Ovary (tissue), 9 donors: ENCODE data around the gene MMP14. TPM values are rescaled to one million over a fixed set of nuclear protein-coding genes. Genes with fewer than 3 reads are reported as not detected.

Source experiments
- DNase-seq, 5 donors: peaks; one replicate each; pipeline ENCODE4 v3.0.0-alpha.2; 2019 to 2020
- H3K27ac ChIP-seq, 2 donors: fragments of 200-600 bp; one replicate each; pipeline versions ENCODE4 v1.5.1 to v1.8.0; 2019 to 2022
- H3K27me3 ChIP-seq: fragments of 200-600 bp; one replicate; pipeline ENCODE4 v1.8.0; 2022
- H3K36me3 ChIP-seq: fragments of 200-600 bp; sonication (generic); one replicate; pipeline ENCODE4 v1.5.1; 2019
- H3K4me1 ChIP-seq: one replicate; pipeline ENCODE4 v1.8.1; 2013; ENCODE audit warnings: mild to moderate bottlenecking, moderate library complexity; ENCODE audit not compliant: insufficient read depth
- H3K4me3 ChIP-seq: fragments of 200-600 bp; sonication (generic); one replicate; pipeline ENCODE4 v1.5.1; 2017
- H3K9me3 ChIP-seq, 2 donors: fragments of 200-600 bp in 1 of 2; sonication (generic) in 1 of 2; one replicate each; pipeline versions ENCODE4 v1.5.1 to v1.8.1; 2013 to 2019; ENCODE audit warnings: mild to moderate bottlenecking in 1 of 2, moderate library complexity in 1 of 2
- CTCF ChIP-seq, 3 donors: fragments of 450-650 bp in 2 of 3; fragments of 200-600 bp in 1 of 3; IDR thresholded peaks; one replicate each; pipeline versions ENCODE4 v1.5.1 to v1.8.0; 2016 to 2022; ENCODE audit warnings: antibody characterized with exemption in 3 of 3, mild to moderate bottlenecking in 1 of 3
- EP300 ChIP-seq: sonication (generic); formaldehyde crosslinking; IDR thresholded peaks from one replicate; pipeline ENCODE4 v1.6.1; 2017; ENCODE audit warnings: antibody characterized with exemption
- POLR2A ChIP-seq: fragments of 450-650 bp; IDR thresholded peaks from one replicate; pipeline ENCODE4 v1.6.1; 2017; ENCODE audit warnings: antibody characterized with exemption, mild to moderate bottlenecking, moderate library complexity
- WGBS, 3 donors: extraction: QIAGEN DNeasy Blood & Tissue Kit in 1 of 3; methylation state at CpG; one replicate each; pipeline versions ENCODE4 v1.1.5 to v1.1.7; 2013 to 2017; 5-methylcytosine and 5-hydroxymethylcytosine counted together
- intact Hi-C, 4 donors: fragments of 100-400 bp; cut with DNase I; formaldehyde crosslinking; loops; one replicate each; pipeline versions ENCODE4 v1.11.0 to v1.15.1; 2022 to 2023
- polyA plus RNA-seq, 2 donors: library from polyadenylated mRNA; stranded (reverse); fragments of 200-250 nt in 1 of 2; fragments of 350-450 nt in 1 of 2; fragmentation: Illumina TruSeq in 1 of 2; extraction: RNeasy Lipid Tissue Mini Kit (QIAGEN cat#74804) in 1 of 2; gene quantifications; one replicate each; pipeline ENCODE4 v1.2.3, GENCODE V29; 2013 to 2014
- total RNA-seq, 7 donors: library from RNA; depleted of rRNA in 2 of 7; stranded (reverse); fragments of >200 nt in 2 of 7; fragmentation: NEBNext Ultra II Directional in 3 of 7; extraction: Animal tissue kit (Norgen Biotek cat#: 25700) in 3 of 7; gene quantifications; one replicate each; pipeline versions ENCODE4 v1.1.0 to v1.2.4, GENCODE V29; 2016 to 2023
- donor health status: DM: no; HTN: no; CAD: no; lungs with moderate emphysema.
- donor health status: DM: no; HTN: no; CAD: no.
- donor health status: Bipolar disorder and iron deficiency.
- donor health status: DM: yes; HTN: yes; CAD: no.
- donor health status: DM: no; HTN: no; CAD: no.
- donor health status: DM: yes; HTN: yes; CAD: no.

Gene MMP14
- total and polyA plus RNA-seq, 9 donors = 70.0 to 267 (median 156) TPM

- no peak for TF ChIP-seq EP300
- no peak for TF ChIP-seq CTCF (IDR thresholded peaks at IDR 0.05)
- TF ChIP-seq POLR2A = no peak
- no peak for DNase-seq
- H3K27me3 ChIP-seq = no peaks in the 10 kb centered on the region
- intact Hi-C loops = no loop called here
- no peak overlapping the region for H3K4me3 ChIP-seq
- no peaks in the 10 kb centered on the region for H3K36me3 ChIP-seq
- H3K4me1 ChIP-seq = no peaks in the 10 kb centered on the region
- no peaks in the 10 kb centered on the region for H3K9me3 ChIP-seq
- no peak overlapping the region for H3K27ac ChIP-seq
Measured at GRCh38 chr14:22861651-22862050, 25.3 kb downstream of the MMP14 start.

- Histone ChIP-seq H3K27ac (no peak overlapping the region), H3K9me3 (no peaks in the 10 kb centered on the region), H3K36me3 (no peaks in the 10 kb centered on the region), H3K27me3 (no peaks in the 10 kb centered on the region), H3K4me1 (no peaks in the 10 kb centered on the region), H3K4me3 (no peak overlapping the region)
- no peak for DNase-seq
- 78 to 87% (median 85%) methylated on average over 4 of the region's 4 CpGs for WGBS, 3 donors
- intact Hi-C loops = no loop called here
- TF ChIP-seq CTCF (IDR thresholded peaks at IDR 0.05) (no peak), EP300 (no peak), POLR2A (no peak)
Measured at GRCh38 chr14:22864979-22865378, 28.6 kb downstream of the MMP14 start.

DNA sequence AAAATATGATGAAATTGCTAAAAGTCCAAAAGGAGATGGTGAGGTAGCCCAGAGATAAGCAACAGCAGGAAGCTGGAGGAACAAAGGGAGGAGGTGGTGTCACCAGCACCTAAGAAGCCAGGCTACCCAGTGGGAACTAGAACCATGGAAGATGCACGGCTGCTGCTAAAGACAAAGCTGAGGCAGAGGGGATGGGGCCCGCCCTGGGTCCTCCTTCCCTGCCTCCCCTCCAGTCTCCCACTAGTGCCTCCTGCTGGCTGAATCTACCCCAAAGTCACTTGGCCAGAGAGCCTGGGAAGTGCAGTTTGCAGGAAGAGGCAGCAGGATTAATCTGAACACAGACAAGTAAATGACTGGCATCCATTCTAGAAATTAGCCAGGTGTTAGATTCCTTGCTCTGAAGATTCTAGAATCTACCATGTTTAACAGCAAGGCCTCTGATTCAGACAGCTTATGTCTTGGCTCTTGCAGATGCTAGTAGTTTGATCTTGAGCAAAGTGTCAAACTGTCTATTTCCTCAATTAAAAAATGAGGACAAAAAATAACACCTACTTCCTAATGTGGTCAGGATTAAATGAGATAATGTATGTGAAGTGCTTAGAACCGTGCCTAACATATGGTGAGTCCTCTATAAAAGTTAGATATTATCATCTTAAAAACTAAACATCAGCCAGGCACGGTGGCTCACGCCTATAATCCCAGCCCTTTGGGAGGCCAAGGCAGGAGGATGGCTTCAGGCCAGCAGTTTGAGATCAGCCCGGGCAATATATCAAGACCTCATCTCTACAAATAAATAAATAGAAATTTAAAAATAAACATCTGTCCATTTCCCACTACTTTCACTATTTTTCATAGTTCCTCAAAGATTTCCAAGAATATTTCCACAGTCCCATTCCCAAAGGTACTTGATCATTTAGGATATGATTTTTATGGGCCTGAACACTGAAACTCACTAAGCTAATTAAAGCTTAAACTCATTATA, 29.3 kb downstream of the MMP14 start:
- no peaks in the 10 kb centered on the region for H3K9me3 ChIP-seq
- no peaks in the 10 kb centered on the region for H3K36me3 ChIP-seq
- H3K27ac ChIP-seq = no peak overlapping the region
- intact Hi-C loops = no loop called here
- peaks cover 1% of the 10 kb centered on the region for H3K4me1 ChIP-seq
- DNase-seq = peak in 1 of 5 donors; percentile 26
- no peak for TF ChIP-seq EP300
- no peak for TF ChIP-seq CTCF (IDR thresholded peaks at IDR 0.05)
- TF ChIP-seq POLR2A = no peak
- whole genome bisulfite sequencing, 3 donors = 35 to 46% (median 42%) methylated on average over 6 of the region's 6 CpGs
- no peak overlapping the region for H3K4me3 ChIP-seq
- H3K27me3 ChIP-seq = no peaks in the 10 kb centered on the region

GRCh38 chr14:22866874-22867273, 30.5 kb downstream of the MMP14 start:
- intact Hi-C loops = no loop called here
- Histone ChIP-seq H3K4me1 (peaks cover 1% of the 10 kb centered on the region), H3K27ac (no peak overlapping the region), H3K27me3 (no peaks in the 10 kb centered on the region), H3K36me3 (no peaks in the 10 kb centered on the region), H3K4me3 (no peak overlapping the region), H3K9me3 (no peaks in the 10 kb centered on the region)
- no peak for TF ChIP-seq POLR2A
- WGBS, 3 donors = 94 to 95% (median 94%) methylated on average over 5 of the region's 5 CpGs
- no peak for DNase-seq

- no peaks in the 10 kb centered on the region for H3K9me3 ChIP-seq
- no peaks in the 10 kb centered on the region for H3K27me3 ChIP-seq
- 0% methylated on average over 1 of the region's 1 CpG for WGBS, 3 donors
- no peaks in the 10 kb centered on the region for H3K36me3 ChIP-seq
- H3K4me1 ChIP-seq = peaks cover 4% of the 10 kb centered on the region
- DNase-seq = no peak
- H3K4me3 ChIP-seq = peak overlapping the region; percentile 86
- TF ChIP-seq EP300 = no peak
- no peak for TF ChIP-seq CTCF (IDR thresholded peaks at IDR 0.05)
- no peak for TF ChIP-seq POLR2A
- intact Hi-C loops = loop anchor here in 2 of 4 donors (5.0 to 10.0 kb wide), 2 partner anchors 114 to 116 kb away; partner anchors contain the start of gene AJUBA (in 1 of the 2)
- H3K27ac ChIP-seq = peak overlapping the region; percentile 96 to 98
Measured at GRCh38 chr14:22870811-22871223, 34.4 kb downstream of the MMP14 start.
